ENCODE data around the gene FRMD8. TPM values are rescaled to one million over a fixed set of nuclear protein-coding genes. Genes with fewer than 3 reads are reported as not detected.
"Not testable (repeated sequence)": the region's sequence is repeated elsewhere in the genome, so short reads cannot be mapped to it uniquely, and the experiment has no call there.

The FRMD8 gene
- total RNA-seq, 1 experiment from 2014 or later = 58.7 TPM

DNA sequence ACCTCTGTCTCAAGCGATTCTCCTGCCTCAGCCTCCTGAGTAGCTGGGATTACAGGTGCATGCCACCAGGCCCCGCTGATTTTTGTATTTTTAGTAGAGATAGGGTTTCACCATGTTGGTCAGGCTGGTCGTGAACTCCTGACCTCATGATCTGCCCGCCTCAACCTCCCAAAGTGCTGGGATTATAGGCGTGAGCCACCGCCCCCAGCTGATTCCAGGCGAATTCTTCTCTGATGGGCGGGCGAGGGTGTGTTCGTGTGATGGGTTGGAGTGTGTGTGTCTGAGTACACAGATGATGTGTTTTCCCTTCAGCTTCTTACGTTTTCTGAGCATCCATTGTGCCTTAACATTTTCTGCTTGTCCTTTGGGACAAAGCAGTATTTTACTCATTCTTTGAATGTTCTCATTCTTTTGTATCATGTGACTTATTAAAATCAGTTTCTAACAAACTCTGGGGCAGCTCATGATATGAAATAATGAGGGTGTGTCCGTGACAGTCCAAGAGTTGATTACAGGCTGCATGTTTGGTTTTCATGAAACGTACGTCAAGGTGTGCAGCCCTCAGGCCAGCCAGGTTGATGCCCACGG lies 26.7 kb downstream of the FRMD8 start:
- not testable (repeated sequence) for DNase-seq (ENCODE audit: low read depth)

DNA sequence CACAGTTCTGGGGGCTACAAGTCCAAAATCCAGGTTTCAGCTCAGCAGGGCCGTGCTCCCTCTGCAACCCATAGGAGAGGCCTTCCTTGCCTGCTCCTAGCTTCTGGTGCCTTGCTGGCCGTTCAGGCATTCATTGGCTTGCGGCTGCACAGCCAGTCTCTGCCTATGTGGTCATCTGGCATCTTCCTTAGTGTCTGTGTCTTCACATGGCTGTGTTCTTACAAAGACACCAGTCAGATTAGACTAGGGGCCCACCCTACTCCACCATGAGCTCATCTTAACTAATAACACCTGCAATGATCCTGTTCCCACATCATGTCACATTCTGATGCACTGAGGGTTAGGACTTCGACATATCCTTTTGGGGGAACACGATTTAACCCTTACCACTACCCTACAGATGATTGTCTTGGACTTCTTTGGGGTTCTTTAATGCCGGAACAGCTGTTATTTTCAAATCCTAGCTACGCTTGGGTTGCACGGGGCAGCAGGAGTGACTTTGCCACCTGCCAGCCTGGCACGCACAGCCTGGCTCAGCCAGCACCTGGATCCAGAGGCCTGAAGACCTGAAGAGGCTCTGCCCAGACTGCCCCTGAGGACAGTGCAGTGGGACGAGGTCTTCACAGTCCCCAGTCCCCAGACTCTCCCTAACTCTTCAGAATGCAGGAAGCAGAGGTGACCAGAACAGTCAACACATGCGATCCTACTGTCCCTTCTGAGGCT lies 28.5 kb downstream of the FRMD8 start:
- DNase-seq (ENCODE audit: low read depth) = no peak

DNA sequence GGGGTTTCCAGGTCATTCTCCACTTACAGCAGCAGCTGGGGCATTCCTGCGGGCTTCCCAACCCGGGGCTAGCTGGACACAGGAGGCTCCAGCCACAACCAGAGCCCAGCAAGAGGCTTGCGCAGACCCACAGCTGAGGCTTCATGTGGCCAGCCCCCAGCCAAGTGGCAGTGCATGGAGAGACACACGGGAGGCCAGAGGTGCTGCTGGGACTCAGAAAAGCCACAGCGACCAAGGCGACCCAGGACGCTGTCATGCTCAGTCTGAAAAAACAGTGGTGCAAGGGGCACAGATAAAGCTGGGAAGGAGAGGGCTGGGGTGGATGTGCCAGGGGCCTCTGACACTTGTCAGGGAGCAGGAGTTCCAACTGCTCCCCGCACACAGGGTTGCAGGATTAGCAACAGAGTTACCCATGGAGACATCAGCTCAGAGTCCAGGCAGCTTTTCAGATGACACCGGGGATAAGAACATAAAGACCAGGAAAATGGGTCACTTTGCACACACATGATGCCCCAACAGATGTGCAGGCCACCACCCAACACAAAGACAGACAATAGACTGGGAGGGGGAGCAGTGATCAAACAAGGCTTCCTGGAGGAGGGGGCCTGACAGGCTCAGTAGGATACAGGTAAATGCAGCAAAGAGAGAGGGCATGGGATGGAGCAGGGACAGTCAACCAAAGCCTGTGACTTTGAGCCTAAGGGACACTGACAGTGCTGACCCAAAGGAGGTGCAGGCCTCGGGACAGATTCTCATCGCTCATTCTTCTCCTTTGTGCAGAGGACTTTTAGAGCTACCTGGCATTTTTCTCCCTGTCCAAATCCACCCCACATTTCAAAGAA lies 29.3 kb downstream of the FRMD8 start:
- DNase-seq (ENCODE audit: low read depth) = peak; percentile 16

DNA sequence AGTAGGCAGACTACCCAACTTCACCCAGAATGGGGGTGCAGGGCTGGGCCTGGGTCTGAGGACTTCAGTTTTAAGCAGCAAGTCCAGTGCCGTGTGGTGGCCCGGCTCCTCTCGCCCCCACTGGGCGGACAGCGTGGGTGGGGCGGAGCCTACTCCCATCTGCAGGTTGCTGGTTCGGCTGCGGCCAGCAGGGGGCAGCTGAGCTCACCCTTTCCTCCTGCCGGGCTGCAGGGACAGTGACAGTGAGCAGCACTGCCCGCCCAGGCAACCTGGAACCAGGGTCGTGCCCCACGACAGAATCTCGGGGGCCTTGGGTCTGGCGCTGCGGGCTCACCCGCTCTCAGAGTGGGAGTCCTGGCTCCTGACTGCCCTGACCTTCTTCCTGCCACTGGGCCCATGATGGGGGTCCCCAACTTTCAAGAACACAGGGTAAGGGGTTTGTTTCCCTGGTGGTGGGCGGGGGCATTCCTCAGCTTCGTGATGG lies 29.9 kb downstream of the FRMD8 start:
- peak; percentile 71 for DNase-seq (ENCODE audit: low read depth)

DNA sequence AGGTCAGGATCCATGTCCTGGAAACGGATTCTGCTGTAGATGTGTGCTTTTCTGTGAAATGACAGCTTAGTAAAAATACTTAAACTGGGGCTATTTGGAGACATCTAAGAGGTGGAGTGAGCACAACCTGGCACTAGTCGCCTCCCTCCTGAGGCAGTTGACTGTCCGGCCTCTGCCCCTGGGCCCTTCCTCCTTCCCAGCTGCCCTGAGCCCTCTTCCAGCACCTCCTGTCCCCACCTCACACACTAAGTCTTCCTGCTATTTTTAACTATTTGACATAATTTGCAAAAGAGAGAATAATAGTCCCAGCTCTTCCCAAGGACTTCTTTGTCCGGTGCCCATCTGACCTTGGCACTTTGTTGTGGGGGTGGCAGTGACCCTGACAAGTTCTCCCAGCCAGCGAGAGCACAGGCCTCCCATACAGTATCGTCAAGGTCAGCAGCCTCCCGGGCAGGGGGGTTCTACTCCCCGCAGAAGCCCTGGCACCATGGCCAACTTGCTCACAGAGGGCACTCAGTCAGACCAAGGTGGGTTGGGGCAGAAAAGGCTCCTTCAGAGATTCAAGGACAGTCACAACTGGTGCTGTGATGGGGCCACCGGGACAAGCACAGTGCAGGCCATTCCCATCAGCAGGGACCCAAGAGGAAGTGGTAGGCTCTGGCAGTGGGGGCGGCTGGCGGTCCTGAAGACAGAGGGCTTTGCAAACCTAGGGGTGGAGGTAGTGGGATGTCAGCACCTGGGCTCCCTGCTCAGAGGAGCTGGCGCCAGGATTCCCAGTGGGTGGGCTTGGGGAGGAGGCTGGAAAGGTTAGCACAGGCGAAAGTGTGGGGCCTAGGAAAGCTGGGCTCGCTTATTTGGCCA lies 30.6 kb downstream of the FRMD8 start:
- DNase-seq (ENCODE audit: low read depth) = peak; percentile 38

DNA sequence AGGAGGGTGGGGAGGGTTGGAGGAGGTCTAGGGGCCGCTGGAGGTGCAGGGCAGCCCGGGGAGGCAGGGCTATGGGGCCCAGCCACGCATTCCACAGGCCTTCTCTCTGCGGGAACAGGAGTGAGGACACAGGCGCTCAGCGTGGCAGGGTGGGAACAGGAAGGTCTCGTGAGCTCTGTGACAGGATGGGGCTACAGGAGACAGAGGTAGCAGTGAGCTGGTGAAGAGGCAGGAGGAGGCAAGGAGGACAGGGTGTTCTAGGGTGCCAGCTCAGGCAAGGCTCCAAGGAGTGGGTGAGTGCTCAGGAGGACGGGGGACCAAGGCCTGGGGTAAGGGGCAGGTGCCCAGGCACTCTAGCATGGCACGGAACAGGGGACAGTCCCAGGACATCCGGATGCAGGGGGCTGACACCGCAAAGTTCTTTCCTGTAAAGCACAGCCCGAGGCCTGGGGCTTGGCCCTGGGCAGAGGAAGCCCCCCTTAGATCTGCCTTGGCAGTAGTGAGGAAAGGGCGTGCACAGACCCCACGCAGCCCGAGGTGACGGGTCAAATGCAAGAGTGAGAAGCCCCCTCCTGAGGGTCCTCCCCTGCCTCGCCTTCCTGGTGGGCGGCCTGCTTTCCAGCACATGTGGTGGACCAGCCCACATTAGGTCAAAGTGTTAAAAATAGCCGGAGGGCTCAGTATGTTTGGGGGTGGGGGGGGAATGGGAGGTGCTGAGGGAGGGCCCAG lies 31.4 kb downstream of the FRMD8 start:
- DNase-seq (ENCODE audit: low read depth) = peak; percentile 31

DNA sequence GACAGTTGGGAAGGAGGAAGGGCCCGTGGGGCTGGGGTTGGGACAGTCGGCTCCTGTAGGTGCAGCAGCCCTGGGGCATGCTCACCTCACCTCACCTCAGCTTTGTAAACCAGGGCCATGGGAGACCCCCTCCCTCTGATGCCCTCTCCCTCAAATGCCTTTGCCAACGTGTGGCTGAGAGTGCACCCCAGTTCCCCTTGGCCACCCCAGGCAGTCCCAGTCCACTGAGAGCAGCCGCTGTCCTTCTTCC lies 31.9 kb downstream of the FRMD8 start:
- DNase-seq (ENCODE audit: low read depth) = no peak

DNA sequence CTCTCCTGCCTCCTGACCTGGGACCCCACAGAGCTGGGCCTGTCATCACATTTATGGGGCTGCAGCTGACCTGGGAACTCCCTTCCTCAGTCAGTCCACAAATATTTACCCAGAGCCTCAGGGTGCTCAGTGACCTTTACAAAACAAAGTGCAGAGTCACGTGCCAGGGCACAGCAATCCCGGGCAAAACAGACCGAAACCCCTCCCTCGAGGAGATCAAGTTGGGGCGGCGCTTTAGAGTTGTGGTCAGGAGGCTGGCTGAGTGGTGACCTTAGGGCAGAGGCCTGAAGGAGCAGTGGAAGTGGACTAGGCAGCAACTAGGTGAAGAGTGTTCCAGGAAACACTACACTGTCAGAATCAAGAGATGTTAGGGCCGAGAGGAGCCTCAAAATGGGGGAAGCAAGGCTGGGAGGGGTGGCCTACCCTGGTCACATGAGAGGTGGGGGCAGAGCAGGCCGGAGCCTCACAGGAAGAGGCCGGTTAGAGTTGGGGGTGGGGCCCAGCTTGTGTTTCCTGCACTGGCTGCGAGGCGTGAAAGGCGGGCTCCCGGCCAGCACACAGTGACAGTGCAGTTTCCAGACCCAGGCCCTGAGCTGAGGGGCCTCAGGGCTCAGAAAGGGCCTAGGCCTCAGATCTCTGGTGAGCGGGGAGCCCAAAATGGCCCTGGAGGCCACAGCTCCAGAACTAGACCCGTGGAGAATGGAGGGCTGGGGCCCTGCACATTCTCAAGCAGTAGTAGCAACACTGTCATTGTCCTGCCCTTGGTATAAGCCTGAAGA lies 32.4 kb downstream of the FRMD8 start:
- DNase-seq (ENCODE audit: low read depth) = peak; percentile 98

DNA sequence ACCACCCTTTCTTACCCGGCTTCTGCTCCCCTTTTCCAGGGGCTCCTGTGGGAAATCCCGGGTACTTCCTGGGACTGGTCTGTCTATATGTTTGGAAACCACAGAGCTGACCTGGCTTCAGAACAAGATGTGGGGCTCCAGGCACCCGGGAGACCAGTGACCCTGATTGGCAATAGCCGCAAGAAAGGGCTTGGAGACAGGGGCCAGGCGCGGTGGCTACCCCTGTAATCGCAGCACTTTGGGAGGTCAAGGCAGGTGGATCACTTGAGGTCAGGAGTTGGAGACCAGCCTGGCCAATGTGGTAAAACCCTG lies 33.0 kb downstream of the FRMD8 start:
- no peak for DNase-seq (ENCODE audit: low read depth)

DNA sequence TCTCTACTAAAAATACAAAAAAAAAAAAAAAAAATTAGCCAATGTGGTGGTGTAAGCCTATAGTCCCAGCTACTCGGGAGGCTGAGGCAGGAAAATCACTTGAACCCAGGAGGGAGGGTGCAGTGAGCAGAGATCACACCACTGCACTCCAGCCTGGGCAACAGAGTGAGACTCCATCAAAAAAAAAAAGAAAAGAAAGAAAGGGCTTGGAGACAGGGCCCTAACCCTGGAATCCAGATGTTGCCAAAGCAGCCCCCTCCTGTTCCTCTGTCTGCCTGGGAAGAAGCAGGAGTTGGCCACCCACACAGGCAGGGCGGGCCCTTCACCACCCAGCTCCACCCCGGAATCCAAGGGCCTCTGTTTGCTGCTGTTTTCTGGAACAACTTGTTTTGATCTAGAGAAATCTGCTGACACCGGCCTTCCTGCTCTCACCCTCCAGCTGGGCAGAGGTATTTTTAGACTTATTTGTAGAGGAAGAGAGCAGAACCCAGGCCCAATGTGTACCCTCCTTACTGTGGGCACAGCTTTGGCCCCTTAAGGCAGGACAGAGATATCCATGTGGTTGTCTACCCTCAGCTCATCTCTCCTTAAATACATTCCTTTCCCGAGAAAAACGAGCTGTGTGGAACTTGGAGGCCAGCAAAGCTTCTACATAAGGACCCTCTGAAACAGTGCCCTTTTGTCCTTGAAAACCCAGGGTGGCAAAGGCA lies 33.5 kb downstream of the FRMD8 start:
- DNase-seq (ENCODE audit: low read depth) = peak; percentile 94

DNA sequence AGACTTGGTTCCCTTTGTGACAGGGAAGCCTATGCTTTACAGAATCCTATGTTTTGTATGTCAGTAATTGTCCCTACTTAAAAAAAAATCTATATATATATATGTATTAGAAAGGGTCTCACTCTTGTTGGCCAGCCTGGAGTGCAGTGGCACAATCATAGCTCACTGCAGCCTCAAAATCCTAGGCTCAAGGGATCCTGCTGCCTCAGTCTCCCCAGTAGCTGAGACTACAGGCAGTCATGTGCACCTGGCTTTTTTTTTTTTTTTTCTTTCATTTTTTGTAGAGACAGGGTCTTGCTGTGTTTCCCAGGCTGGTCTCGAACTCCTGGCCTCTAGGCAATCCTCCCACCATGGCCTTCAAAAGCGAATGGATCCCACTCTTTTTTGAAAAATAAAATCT lies 34.1 kb downstream of the FRMD8 start:
- no peak for DNase-seq (ENCODE audit: low read depth)

DNA sequence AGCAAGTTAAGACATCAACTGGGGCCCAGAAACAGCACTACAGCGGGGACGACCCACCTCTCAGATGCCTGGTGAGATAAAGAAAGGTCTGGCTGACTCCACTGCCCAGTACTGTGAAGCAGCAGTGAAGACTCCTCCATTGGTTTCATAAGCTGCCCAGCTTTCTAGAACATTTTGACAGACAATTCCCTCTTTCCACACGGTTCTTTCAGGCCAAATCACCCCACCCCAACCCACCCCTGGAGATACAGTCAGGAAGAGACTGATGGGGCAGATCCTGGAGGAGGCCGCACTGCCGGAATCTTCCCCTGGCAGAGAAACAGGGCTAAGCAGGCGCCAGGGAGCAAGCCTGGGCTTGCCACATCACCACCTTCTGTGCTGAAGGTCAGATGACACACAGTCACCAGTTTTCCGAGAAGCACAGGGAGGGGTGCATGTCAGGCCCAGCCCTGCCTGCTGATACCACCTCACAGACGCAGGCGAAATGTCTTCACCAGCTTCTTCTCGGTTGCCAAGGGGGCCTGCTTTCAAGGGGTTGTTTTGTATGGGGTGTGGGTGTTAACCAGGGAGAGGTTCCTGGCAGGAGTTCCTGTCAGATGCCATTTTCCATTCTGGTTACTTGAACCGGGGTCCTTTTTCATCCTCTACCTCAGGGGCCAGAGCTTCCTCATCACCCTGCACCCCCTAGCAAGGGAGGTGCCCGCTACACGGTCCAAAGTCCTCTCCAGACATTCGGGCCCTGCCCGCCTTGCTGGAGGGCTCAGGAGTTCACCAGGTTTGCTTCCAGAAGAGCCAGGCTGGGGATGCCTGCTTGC lies 34.7 kb downstream of the FRMD8 start:
- peak; percentile 99 for DNase-seq (ENCODE audit: low read depth)

DNA sequence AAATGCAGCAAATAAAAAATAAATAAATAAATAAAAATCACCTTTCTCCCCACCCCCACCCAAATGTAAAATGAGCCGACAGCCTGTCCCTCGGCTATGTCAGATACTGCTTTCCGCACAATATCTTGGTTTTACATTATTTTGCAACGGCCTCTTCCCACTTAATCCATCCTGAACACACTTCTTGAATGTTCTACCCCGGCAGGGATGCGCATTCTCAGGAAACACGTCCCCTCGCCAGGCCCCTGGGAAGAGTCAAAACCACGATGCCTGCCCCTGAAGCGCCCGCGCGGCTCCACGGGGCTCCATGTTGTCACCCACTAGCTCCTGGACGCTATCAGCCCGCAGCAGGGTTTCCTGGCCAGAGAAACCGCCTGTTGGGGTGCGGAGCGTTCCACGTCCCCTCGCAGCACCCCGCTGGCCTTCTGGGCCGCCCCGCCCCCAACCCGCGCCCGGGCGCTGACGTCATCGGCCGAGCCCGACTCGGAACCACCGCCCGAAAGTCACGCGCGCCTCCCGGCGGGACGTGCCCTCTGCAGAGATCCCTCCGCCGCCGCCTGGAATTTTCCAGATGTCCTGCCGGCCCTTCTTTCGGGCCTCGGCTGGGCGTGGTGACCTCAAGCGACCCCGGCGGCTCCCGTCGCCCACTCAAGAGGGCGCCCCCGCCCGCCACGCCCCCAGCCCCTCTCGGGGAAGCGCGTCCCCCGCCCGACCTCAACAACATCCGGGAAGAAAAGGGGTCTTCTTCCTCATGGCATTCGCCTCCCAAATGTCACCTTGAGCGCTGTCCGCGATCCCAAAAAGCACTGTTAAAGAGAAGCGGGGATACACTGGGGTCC lies 35.6 kb downstream of the FRMD8 start:
- DNase-seq (ENCODE audit: low read depth) = peak; percentile 97

DNA sequence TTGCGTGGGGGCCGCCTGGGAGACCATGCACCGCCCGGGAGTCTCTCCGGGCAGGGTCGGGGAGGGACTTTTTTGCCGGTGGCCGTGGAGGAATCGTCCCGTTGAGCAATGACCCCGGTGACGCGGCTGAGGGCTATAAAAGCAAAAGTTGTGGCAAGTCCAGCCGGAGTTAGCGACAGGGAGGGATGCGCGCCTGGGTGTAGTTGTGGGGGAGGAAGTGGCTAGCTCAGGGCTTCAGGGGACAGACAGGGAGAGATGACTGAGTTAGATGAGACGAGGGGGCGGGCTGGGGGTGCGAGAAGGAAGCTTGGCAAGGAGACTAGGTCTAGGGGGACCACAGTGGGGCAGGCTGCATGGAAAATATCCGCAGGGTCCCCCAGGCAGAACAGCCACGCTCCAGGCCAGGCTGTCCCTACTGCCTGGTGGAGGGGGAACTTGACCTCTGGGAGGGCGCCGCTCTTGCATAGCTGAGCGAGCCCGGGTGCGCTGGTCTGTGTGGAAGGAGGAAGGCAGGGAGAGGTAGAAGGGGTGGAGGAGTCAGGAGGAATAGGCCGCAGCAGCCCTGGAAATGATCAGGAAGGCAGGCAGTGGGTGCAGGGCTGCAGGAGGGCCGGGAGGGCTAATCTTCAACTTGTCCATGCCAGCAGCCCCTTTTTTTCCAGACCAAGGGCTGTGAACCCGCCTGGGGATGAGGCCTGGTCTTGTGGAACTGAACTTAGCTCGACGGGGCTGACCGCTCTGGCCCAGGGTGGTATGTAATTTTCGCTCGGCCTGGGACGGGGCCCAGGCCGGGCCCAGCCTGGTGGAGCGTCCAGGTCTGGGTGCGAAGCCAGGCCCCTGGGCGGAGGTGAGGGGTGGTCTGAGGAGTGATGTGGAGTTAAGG lies 36.4 kb downstream of the FRMD8 start, which contains the start of gene NEAT1:
Gene NEAT1, plus strand, starts transcription at position 166 of the 883 bp plus-strand sequence.
- peak; percentile 96 for DNase-seq (ENCODE audit: low read depth)

DNA sequence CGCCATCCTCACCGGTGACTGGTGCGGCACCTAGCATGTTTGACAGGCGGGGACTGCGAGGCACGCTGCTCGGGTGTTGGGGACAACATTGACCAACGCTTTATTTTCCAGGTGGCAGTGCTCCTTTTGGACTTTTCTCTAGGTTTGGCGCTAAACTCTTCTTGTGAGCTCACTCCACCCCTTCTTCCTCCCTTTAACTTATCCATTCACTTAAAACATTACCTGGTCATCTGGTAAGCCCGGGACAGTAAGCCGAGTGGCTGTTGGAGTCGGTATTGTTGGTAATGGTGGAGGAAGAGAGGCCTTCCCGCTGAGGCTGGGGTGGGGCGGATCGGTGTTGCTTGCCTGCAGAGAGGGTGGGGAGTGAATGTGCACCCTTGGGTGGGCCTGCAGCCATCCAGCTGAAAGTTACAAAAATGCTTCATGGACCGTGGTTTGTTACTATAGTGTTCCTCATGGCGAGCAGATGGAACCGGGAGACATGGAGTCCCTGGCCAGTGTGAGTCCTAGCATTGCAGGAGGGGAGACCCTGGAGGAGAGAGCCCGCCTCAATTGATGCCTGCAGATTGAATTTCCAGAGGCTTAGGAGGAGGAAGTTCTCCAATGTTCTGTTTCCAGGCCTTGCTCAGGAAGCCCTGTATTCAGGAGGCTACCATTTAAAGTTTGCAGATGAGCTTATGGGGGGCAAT lies 37.2 kb downstream of the FRMD8 start:
- peak; percentile 54 for DNase-seq (ENCODE audit: low read depth)
